Measurements from ENCODE around the gene STAC. TPM values are rescaled to one million over a fixed set of nuclear protein-coding genes. Genes with fewer than 3 reads are reported as not detected.

Gene STAC
- total and polyA plus RNA-seq, 2 donors (not counting 3 experiments of a cell fraction or from before 2014, with no cell fraction given): 0.03 to 0.88 TPM

DNA sequence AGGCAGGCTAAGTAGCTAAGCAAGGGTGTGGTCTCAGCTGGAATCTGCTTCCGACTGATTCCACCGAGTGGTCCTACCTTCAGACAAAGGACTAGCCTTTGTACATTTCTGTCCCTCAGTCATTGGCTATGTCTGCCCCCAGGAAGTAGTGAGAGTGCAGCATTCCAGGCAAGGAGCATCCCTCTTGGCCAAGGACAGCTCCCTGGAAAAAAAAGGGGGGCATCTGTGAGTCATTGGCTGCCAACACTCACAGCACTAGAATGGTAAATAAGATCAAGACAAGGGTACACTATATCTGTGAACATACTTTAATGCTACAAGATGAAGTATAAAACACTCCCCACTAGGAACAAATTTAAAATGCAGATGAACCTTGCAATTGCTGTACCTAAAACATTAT is 66.8 kb downstream of the STAC start:
- Histone ChIP-seq H3K27me3 (ENCODE audit: control insufficient read depth in 2 of 2, insufficient read depth in 2 of 2, low read length in 2 of 2) (no peaks in the 10 kb centered on the region), H3K9me1 (replicated peaks; ENCODE audit: control insufficient read depth, extremely low read depth, insufficient read depth, low read length) (no peaks in the 10 kb centered on the region), H3K36me3 (ENCODE audit: control insufficient read depth in 2 of 2, extremely low read depth in 1 of 2, insufficient read depth in 2 of 2, low read length in 2 of 2) (no peaks in the 10 kb centered on the region), H3K9me3 (replicated peaks; ENCODE audit: control insufficient read depth, insufficient read depth, low read length) (no peaks in the 10 kb centered on the region), H2AFZ (ENCODE audit: low read depth, low read length) (no peak overlapping the region), H3K4me2 (ENCODE audit: insufficient read depth, low read length) (no peak overlapping the region), H3K27ac (ENCODE audit: insufficient read depth, low read depth, low read length) (no peak overlapping the region), H4K20me1 (replicated peaks; ENCODE audit: control insufficient read depth, extremely low read depth, insufficient read depth, low read length) (no peaks in the 10 kb centered on the region), H3K9ac (replicated peaks; ENCODE audit: extremely low read depth, insufficient read depth, low read length) (no peak overlapping the region), H3K4me3 (replicated peaks in 1 of 3; ENCODE audit: insufficient read depth in 1 of 3, low read depth in 1 of 3, low read length in 3 of 3) (no peak overlapping the region), H3K4me1 (ENCODE audit: control insufficient read depth, extremely low read depth, insufficient read depth, low read length) (no peaks in the 10 kb centered on the region), H3K79me2 (ENCODE audit: control insufficient read depth, insufficient read depth, low read length) (no peaks in the 10 kb centered on the region)
- intact Hi-C loops (cut with micrococcal nuclease): no loop called here
- dilution Hi-C loops (cut with MboI; ENCODE audit: extremely low pct_ligation_motif_present, low sequenced_read_pairs): no loop called here
- no peak for DNase-seq (ENCODE audit: low read depth, low spot score)
- POLR2A ChIA-PET: no interaction called here
- TF ChIP-seq JUN (IDR thresholded peaks at IDR 0.05; ENCODE audit: borderline replicate concordance, insufficient read depth, insufficient read length, low read depth) (no peak), GATA2 (IDR thresholded peaks at IDR 0.05; ENCODE audit: insufficient read depth, insufficient read length, low read depth, low read length) (no peak), POLR2AphosphoS5 (IDR thresholded peaks at IDR 0.05; ENCODE audit: insufficient read depth, low read depth, low read length) (no peak), POLR2A (IDR thresholded peaks at IDR 0.05; ENCODE audit: low read depth, low read length) (no peak), FOS (IDR thresholded peaks at IDR 0.05; ENCODE audit: borderline replicate concordance, insufficient read depth, low read length) (no peak), EZH2 (IDR thresholded peaks at IDR 0.05; ENCODE audit: borderline replicate concordance, low read depth, low read length, severe bottlenecking) (no peak), MYC (IDR thresholded peaks at IDR 0.05; ENCODE audit: low read depth, low read length) (no peak)
- TF ChIP-seq, protein P1, sequence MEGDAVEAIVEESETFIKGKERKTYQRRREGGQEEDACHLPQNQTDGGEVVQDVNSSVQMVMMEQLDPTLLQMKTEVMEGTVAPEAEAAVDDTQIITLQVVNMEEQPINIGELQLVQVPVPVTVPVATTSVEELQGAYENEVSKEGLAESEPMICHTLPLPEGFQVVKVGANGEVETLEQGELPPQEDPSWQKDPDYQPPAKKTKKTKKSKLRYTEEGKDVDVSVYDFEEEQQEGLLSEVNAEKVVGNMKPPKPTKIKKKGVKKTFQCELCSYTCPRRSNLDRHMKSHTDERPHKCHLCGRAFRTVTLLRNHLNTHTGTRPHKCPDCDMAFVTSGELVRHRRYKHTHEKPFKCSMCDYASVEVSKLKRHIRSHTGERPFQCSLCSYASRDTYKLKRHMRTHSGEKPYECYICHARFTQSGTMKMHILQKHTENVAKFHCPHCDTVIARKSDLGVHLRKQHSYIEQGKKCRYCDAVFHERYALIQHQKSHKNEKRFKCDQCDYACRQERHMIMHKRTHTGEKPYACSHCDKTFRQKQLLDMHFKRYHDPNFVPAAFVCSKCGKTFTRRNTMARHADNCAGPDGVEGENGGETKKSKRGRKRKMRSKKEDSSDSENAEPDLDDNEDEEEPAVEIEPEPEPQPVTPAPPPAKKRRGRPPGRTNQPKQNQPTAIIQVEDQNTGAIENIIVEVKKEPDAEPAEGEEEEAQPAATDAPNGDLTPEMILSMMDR (IDR thresholded peaks at IDR 0.05; ENCODE audit: extremely low read depth in 1 of 2, insufficient read depth in 1 of 2, low read depth in 1 of 2, low read length in 2 of 2): no peak
- TF ChIP-seq, protein P2, sequence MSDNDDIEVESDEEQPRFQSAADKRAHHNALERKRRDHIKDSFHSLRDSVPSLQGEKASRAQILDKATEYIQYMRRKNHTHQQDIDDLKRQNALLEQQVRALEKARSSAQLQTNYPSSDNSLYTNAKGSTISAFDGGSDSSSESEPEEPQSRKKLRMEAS (IDR thresholded peaks at IDR 0.05; ENCODE audit: insufficient read depth, insufficient read length): no peak
- CTCF ChIA-PET: no interaction called here
- FAIRE-seq: no peak
- BruUV-seq (replicated peaks): no TSS peak

Measured in endothelial cell of umbilical vein (primary cell).